Testis (tissue), 3 donors: ENCODE results near the gene RASGRF1. TPM values are rescaled to one million over a fixed set of nuclear protein-coding genes. Genes with fewer than 3 reads are reported as not detected.

Experiments used
- DNase-seq: peaks from one replicate; pipeline ENCODE4 v3.0.0-alpha.2; 2019
- H3K27ac ChIP-seq, 2 donors: fragments of 200-600 bp; sonication (generic); one replicate each; pipeline ENCODE4 v1.5.1; 2019
- H3K27me3 ChIP-seq: fragments of 200-600 bp; sonication (generic); one replicate; pipeline ENCODE4 v1.5.1; 2019
- H3K36me3 ChIP-seq: fragments of 200-600 bp; sonication (generic); one replicate; pipeline ENCODE4 v1.5.1; 2017; ENCODE audit warnings: low read depth; ENCODE audit errors: missing control alignments
- H3K4me1 ChIP-seq: fragments of 200-600 bp; sonication (generic); one replicate; pipeline ENCODE4 v1.5.1; 2019
- H3K4me3 ChIP-seq, 2 donors: fragments of 200-600 bp; sonication (generic); one replicate each; pipeline ENCODE4 v1.5.1; 2017 to 2019
- H3K9me3 ChIP-seq: fragments of 200-600 bp; sonication (generic); one replicate; pipeline ENCODE4 v1.5.1; 2017
- POLR2A ChIP-seq: fragments of 450-650 bp; IDR thresholded peaks from one replicate; pipeline ENCODE4 v1.6.1; 2017; ENCODE audit warnings: antibody characterized with exemption, mild to moderate bottlenecking, moderate library complexity
- WGBS, 2 donors: methylation state at CpG; one replicate each; pipeline ENCODE4 v1.1.5; 2018; 5-methylcytosine and 5-hydroxymethylcytosine counted together
- intact Hi-C: fragments of 100-400 bp; cut with DNase I; formaldehyde crosslinking; loops from one replicate; pipeline ENCODE4 v1.15.1; 2023; ENCODE audit warnings: low total_unique reads
- polyA plus RNA-seq: library from polyadenylated mRNA; stranded (reverse); fragments of 350-450 nt; fragmentation: Illumina TruSeq; extraction: RNeasy Lipid Tissue Mini Kit (QIAGEN cat#74804); gene quantifications from one replicate; pipeline ENCODE4 v1.2.3, GENCODE V29; 2014; ENCODE audit warnings: low read depth, low replicate concordance; ENCODE audit not compliant: insufficient read depth
- total RNA-seq, 2 donors: library from RNA; depleted of rRNA; stranded (reverse); fragments of >200 nt; gene quantifications; one replicate each; pipeline ENCODE4 v1.2.3, GENCODE V29; 2016
- TF ChIP-seq, protein P1 (sequence below), 3 experiments: fragments of 450-650 bp in 2 of 3; fragments of 200-600 bp in 1 of 3; sonication (generic) in 1 of 3; IDR thresholded peaks; one replicate each; pipeline ENCODE4 v1.5.1; 2016 to 2019; ENCODE audit warnings: antibody characterized with exemption in 3 of 3, mild to moderate bottlenecking in 2 of 3, moderate library complexity in 1 of 3

The RASGRF1 gene
- total and polyA plus RNA-seq, 3 donors from 2014 or later: 2.6 to 3.3 (median 3.1) TPM

DNA sequence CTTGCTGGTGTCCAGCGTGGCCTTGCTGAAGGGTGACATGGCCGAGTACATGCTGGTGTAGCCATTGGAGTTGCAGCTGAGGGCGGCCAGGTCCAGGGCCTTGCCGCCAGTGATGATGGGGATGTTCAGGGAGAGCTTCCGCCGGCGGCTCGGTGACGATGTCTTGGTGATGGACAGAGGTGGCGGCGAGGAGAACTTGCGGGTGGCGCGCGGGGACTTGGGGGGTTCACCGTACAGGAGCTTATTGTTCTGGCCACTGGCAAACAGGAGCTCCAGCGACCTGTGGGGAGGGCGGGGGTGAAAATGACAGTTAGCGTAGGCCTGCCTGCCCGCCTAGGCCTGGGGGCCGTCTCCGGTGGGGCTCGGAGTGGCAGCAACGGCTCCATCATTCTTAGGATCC lies 86.7 kb downstream of the RASGRF1 start:
- 86 to 90% methylated on average over 24 of the region's 24 CpGs for WGBS, 2 donors
- H3K4me3 ChIP-seq: no peak overlapping the region
- intact Hi-C loops: no loop called here
- H3K4me1 ChIP-seq: no peaks in the 10 kb centered on the region
- H3K9me3 ChIP-seq: no peaks in the 10 kb centered on the region
- TF ChIP-seq, protein P1, sequence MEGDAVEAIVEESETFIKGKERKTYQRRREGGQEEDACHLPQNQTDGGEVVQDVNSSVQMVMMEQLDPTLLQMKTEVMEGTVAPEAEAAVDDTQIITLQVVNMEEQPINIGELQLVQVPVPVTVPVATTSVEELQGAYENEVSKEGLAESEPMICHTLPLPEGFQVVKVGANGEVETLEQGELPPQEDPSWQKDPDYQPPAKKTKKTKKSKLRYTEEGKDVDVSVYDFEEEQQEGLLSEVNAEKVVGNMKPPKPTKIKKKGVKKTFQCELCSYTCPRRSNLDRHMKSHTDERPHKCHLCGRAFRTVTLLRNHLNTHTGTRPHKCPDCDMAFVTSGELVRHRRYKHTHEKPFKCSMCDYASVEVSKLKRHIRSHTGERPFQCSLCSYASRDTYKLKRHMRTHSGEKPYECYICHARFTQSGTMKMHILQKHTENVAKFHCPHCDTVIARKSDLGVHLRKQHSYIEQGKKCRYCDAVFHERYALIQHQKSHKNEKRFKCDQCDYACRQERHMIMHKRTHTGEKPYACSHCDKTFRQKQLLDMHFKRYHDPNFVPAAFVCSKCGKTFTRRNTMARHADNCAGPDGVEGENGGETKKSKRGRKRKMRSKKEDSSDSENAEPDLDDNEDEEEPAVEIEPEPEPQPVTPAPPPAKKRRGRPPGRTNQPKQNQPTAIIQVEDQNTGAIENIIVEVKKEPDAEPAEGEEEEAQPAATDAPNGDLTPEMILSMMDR (IDR thresholded peaks at IDR 0.05): no peak
- TF ChIP-seq POLR2A: no peak
- H3K36me3 ChIP-seq: no peaks in the 10 kb centered on the region
- DNase-seq: no peak
- H3K27ac ChIP-seq: no peak overlapping the region
- H3K27me3 ChIP-seq: no peaks in the 10 kb centered on the region

DNA sequence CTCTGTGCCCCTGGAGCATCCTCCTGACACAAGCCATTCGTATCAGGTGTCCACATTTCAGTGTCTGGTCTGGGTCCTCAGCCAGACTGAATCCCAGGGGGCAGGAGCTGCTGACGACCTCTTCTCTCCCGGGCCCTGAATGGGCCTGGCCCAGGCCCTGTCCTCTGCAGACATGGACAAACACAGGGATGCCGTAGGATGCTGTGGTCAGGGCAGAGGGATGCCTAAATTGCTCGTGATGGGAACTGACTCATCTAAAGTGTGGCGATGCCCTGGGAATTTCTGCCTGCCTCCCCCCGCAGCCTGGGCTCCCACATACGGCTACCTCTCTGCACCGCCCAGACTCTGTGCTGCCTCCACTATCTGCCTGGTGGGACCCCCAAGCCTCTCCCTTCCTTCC lies 87.3 kb downstream of the RASGRF1 start:
- no peak overlapping the region for H3K4me3 ChIP-seq
- H3K36me3 ChIP-seq: no peaks in the 10 kb centered on the region
- WGBS, 2 donors: 88 to 97% methylated on average over 5 to 9 of the region's 9 CpGs
- H3K9me3 ChIP-seq: no peaks in the 10 kb centered on the region
- no peak overlapping the region for H3K27ac ChIP-seq
- DNase-seq: no peak
- no peak for TF ChIP-seq POLR2A
- TF ChIP-seq, protein P1 (IDR thresholded peaks at IDR 0.05): no peak
- intact Hi-C loops: no loop called here
- H3K4me1 ChIP-seq: no peaks in the 10 kb centered on the region
- H3K27me3 ChIP-seq: no peaks in the 10 kb centered on the region

DNA sequence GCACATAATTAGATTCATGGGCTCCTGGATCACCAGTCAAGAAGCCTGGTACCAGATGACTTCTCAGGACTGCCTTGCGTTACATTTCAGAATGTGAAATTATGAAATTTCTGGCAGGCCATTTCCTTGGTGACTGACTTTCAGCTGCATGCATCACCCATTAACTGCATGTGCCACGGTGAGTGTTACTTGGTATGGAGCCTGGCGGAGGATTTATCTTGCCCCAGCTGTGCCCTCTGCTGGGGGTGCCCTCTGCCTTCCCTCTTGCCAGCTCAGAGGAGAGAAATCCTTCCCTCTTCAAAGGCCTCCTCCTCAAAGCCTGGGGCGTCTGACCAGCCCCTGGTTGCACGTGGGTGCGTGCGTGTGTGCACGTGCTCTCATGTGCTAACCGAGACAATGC lies 88.0 kb downstream of the RASGRF1 start:
- H3K27me3 ChIP-seq: no peaks in the 10 kb centered on the region
- no peaks in the 10 kb centered on the region for H3K36me3 ChIP-seq
- no peak for TF ChIP-seq POLR2A
- TF ChIP-seq, protein P1 (IDR thresholded peaks at IDR 0.05): no peak
- H3K4me1 ChIP-seq: no peaks in the 10 kb centered on the region
- 93 to 95% methylated on average over 9 of the region's 9 CpGs for WGBS, 2 donors
- no peak overlapping the region for H3K4me3 ChIP-seq
- DNase-seq: no peak
- H3K9me3 ChIP-seq: no peaks in the 10 kb centered on the region
- no peak overlapping the region for H3K27ac ChIP-seq
- intact Hi-C loops: no loop called here

DNA sequence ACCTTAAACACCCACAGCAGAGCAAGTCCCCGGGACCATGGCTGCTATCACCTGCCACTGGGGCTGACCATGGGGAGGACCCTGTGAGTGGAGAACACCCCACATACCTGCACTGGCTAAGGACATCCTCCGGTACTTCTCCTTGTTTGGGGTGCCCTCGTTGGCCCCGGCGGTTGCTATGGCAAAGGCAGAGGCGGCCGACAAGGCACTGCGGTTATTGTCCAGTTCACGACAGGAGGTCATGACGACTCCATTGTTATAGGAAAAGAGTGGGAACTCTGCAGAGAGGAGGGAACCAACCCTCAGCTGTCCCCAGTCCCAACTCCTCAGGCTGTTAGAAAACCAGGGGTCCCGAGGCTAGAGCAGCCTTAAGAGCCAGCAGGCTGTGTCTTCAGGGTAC lies 90.9 kb downstream of the RASGRF1 start:
- no peaks in the 10 kb centered on the region for H3K27me3 ChIP-seq
- no peaks in the 10 kb centered on the region for H3K36me3 ChIP-seq
- intact Hi-C loops: no loop called here
- TF ChIP-seq POLR2A: no peak
- TF ChIP-seq, protein P1 (IDR thresholded peaks at IDR 0.05): no peak
- no peaks in the 10 kb centered on the region for H3K9me3 ChIP-seq
- no peak overlapping the region for H3K27ac ChIP-seq
- DNase-seq: no peak
- WGBS, 2 donors: 85 to 92% methylated on average over 10 to 11 of the region's 11 CpGs
- H3K4me1 ChIP-seq: no peaks in the 10 kb centered on the region
- no peak overlapping the region for H3K4me3 ChIP-seq

DNA sequence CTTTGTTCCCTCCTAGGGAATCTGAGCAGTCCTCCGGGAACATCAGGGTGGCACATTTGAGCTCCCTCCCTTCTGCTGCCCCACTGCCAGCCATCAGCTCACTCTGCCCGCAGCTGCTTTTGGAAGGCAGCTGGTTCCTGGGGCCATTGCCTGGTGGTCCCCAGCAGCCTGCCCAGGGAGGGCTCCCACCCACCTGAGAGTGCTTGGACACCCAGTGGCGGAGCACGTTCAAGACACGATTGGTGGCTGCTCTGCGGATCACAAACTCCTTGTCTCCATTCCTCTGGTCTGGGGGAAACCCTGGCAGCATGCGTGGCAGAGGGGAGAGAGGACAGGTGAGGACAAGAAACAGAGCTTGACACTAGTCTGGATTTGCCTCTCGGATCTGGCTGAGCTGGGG lies 92.1 kb downstream of the RASGRF1 start:
- H3K4me3 ChIP-seq: no peak overlapping the region
- no peaks in the 10 kb centered on the region for H3K27me3 ChIP-seq
- no peak overlapping the region for H3K27ac ChIP-seq
- no peaks in the 10 kb centered on the region for H3K9me3 ChIP-seq
- H3K36me3 ChIP-seq: no peaks in the 10 kb centered on the region
- DNase-seq: no peak
- 94 to 95% methylated on average over 3 to 8 of the region's 8 CpGs for WGBS, 2 donors
- TF ChIP-seq, protein P1 (IDR thresholded peaks at IDR 0.05): no peak
- TF ChIP-seq POLR2A: no peak
- no peaks in the 10 kb centered on the region for H3K4me1 ChIP-seq
- intact Hi-C loops: no loop called here
